ENCODE data around the gene NKTR.

The NKTR gene

GRCh38 chr3:42691816-42692666 lies 91.6 kb downstream of the NKTR start (continued):
- TF ChIP-seq TSHZ1 (tag by site-specific recombination; IDR thresholded peaks at IDR 0.05; ENCODE audit: borderline replicate concordance) (no peak), ZNF626 (tag by site-specific recombination; IDR thresholded peaks at IDR 0.05) (no peak), ZNF280D (tag by site-specific recombination; IDR thresholded peaks at IDR 0.05) (no peak), ZNF776 (tag by site-specific recombination; IDR thresholded peaks at IDR 0.05; ENCODE audit: borderline replicate concordance) (no peak), ZNF354C (tag by site-specific recombination; IDR thresholded peaks at IDR 0.05; ENCODE audit: borderline replicate concordance, low read depth) (no peak), ZNF677 (tag by site-specific recombination; IDR thresholded peaks at IDR 0.05) (no peak), ZNF132 (tag by site-specific recombination; IDR thresholded peaks at IDR 0.05; ENCODE audit: borderline replicate concordance) (no peak), ZNF175 (tag by site-specific recombination; IDR thresholded peaks at IDR 0.05) (no peak), ZNF18 (tag by site-specific recombination; IDR thresholded peaks at IDR 0.05) (no peak), ZNF169 (tag by site-specific recombination; IDR thresholded peaks at IDR 0.05) (no peak)

DNA sequence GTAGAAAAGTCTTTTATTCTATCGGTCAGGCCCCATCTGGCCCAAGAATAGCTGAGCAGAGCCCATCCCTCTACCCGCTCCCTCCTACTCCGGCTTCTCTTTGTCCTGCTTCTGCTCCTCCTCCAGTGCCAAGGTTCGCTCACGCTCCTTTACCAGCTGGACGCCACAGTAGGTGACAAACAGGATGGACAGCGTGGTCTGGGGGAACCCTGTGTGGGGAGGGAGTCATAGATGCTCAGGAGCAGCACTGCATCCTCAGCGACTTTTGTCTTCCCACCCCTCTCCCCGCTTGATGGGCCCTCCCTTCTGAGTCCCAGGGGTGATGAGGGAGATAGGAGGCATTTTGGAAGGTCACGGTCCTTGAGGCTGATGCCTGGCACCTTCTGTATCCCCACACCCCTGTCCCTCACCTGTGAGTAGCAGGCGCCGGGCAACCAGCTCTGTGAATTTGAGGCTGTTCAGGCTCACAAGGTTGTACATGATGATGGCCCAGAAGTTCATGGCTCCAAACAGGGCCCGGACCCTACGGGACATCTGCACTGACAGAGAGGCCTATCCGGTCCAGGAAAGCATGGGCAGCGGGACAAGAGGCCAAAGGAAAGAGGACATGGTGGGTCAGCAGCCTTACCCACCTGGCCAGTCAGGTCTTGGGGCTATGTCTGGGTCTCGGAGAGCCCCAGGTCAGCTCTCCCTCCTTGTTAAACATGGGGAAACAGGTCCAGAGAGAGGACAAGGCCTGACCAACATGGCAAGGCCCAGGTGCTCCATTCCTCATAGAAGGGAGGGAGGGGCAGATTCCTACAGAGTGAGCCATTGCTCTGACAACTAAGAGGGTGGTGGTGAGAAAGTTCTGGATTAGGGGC lies 92.4 kb downstream of the NKTR start:
- ChIA-PET CTCF (no interaction called here), POLR2A (no interaction called here)
- TF ChIP-seq TSHZ1 (tag by site-specific recombination; IDR thresholded peaks at IDR 0.05; ENCODE audit: borderline replicate concordance) (no peak), MEIS1 (CRISPR knock-in tag; IDR thresholded peaks at IDR 0.05; ENCODE audit: borderline replicate concordance) (no peak), ZNF792 (tag by site-specific recombination; IDR thresholded peaks at IDR 0.05) (no peak), ZNF423 (tag by site-specific recombination; IDR thresholded peaks at IDR 0.05) (no peak), RBAK (tag by site-specific recombination; IDR thresholded peaks at IDR 0.05) (no peak), OSR2 (tag by site-specific recombination; IDR thresholded peaks at IDR 0.05) (no peak)
- TF ChIP-seq, protein P1, sequence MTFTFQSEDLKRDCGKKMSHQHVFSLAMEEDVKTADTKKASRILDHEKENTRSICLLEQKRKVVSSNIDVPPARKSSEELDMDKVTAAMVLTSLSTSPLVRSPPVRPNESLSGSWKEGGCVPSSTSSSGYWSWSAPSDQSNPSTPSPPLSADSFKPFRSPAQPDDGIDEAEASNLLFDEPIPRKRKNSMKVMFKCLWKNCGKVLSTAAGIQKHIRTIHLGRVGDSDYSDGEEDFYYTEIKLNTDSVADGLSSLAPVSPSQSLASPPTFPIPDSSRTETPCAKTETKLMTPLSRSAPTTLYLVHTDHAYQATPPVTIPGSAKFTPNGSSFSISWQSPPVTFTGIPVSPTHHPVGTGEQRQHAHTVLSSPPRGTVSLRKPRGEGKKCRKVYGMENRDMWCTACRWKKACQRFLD (tag by site-specific recombination; IDR thresholded peaks at IDR 0.05): no peak
- TF ChIP-seq, protein P2, sequence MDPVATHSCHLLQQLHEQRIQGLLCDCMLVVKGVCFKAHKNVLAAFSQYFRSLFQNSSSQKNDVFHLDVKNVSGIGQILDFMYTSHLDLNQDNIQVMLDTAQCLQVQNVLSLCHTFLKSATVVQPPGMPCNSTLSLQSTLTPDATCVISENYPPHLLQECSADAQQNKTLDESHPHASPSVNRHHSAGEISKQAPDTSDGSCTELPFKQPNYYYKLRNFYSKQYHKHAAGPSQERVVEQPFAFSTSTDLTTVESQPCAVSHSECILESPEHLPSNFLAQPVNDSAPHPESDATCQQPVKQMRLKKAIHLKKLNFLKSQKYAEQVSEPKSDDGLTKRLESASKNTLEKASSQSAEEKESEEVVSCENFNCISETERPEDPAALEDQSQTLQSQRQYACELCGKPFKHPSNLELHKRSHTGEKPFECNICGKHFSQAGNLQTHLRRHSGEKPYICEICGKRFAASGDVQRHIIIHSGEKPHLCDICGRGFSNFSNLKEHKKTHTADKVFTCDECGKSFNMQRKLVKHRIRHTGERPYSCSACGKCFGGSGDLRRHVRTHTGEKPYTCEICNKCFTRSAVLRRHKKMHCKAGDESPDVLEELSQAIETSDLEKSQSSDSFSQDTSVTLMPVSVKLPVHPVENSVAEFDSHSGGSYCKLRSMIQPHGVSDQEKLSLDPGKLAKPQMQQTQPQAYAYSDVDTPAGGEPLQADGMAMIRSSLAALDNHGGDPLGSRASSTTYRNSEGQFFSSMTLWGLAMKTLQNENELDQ (tag by site-specific recombination; IDR thresholded peaks at IDR 0.05; ENCODE audit: low read depth): no peak

More for the DNA sequence above, 92.4 kb downstream of the NKTR start:
- H3K27ac ChIP-seq (ENCODE audit: extremely low read depth, low read depth, low read length): no peak overlapping the region
- no peaks in the 10 kb centered on the region for H3K9me3 ChIP-seq (ENCODE audit: control insufficient read depth, insufficient read depth, low read depth, low read length)
- no peak overlapping the region for H3K4me3 ChIP-seq (ENCODE audit: low read depth, low read length)
- no peaks in the 10 kb centered on the region for H3K36me3 ChIP-seq (ENCODE audit: control insufficient read depth in 2 of 2, insufficient read depth in 1 of 2, low read length in 2 of 2)
- H3K4me1 ChIP-seq (ENCODE audit: control insufficient read depth, insufficient read depth, low read length): no peaks in the 10 kb centered on the region
